Measurements from ENCODE around the gene PTPN21.

PTPN21 gene

GRCh38 chr14:88562831-88563686 lies 8.3 kb upstream of the PTPN21 start, which contains the start of gene ZC3H14:
TSS of gene ZC3H14 (plus strand) at chr14:88563037. CDS start at chr14:88563134, 97 bp downstream.
- TF ChIP-seq CTCF (conservative IDR thresholded peaks at IDR 0.05; ENCODE audit: low read depth, low read length): no peak
- Histone ChIP-seq H3K27ac (peak within 1 kb of the TSS; percentile 55; the same call in 1 of the 2 replicates), H3K27me3 (ENCODE audit: insufficient read depth, low read depth) (no peaks in the 10 kb centered on the region), H3K4me1 (ENCODE audit: low read depth, poor library complexity, severe bottlenecking) (peaks cover 11% of the 10 kb centered on the region), H2AFZ (ENCODE audit: low read depth) (peak within 1 kb of the TSS; percentile 69; the same call in 1 of the 2 replicates), H3K4me2 (peak within 1 kb of the TSS; percentile 76), H3K9ac (peak within 1 kb of the TSS; percentile 65), H3K36me3 (ENCODE audit: insufficient read depth) (no peaks in the 10 kb centered on the region), H4K20me1 (ENCODE audit: insufficient read depth) (no peaks in the 10 kb centered on the region), H3K4me3 (IDR thresholded peaks at IDR 0.05; ENCODE audit: insufficient read depth, low read depth, low read length) (no peak within 1 kb of the TSS), H3K79me2 (ENCODE audit: insufficient read depth, low read depth) (peaks cover 8% of the 10 kb centered on the region; the same call in 1 of the 2 replicates)

- no peaks in the 10 kb centered on the region for H3K27me3 ChIP-seq (ENCODE audit: insufficient read depth, low read depth)
- peak overlapping the region; percentile 54; the same call in 1 of the 2 replicates for H3K4me2 ChIP-seq
- H3K36me3 ChIP-seq (ENCODE audit: insufficient read depth): no peaks in the 10 kb centered on the region
- H3K9ac ChIP-seq: peak overlapping the region; percentile 65; the same call in 1 of the 2 replicates
- no peak overlapping the region for H3K4me3 ChIP-seq (IDR thresholded peaks at IDR 0.05; ENCODE audit: insufficient read depth, low read depth, low read length)
- H3K4me1 ChIP-seq (ENCODE audit: low read depth, poor library complexity, severe bottlenecking): peaks cover 11% of the 10 kb centered on the region
- no peak overlapping the region for H3K27ac ChIP-seq
- peak overlapping the region; percentile 69; the same call in 1 of the 2 replicates for H2AFZ ChIP-seq (ENCODE audit: low read depth)
- H3K79me2 ChIP-seq (ENCODE audit: insufficient read depth, low read depth): peaks cover 8% of the 10 kb centered on the region; the same call in 1 of the 2 replicates
- no peaks in the 10 kb centered on the region for H4K20me1 ChIP-seq (ENCODE audit: insufficient read depth)
- no peak for TF ChIP-seq CTCF (conservative IDR thresholded peaks at IDR 0.05; ENCODE audit: low read depth, low read length)
Observed at GRCh38 chr14:88562532-88562830, 7.7 kb upstream of the PTPN21 start.

GRCh38 chr14:88559852-88560251 lies 5.0 kb upstream of the PTPN21 start:
- no peaks in the 10 kb centered on the region for H3K27me3 ChIP-seq (ENCODE audit: insufficient read depth, low read depth)
- H3K27ac ChIP-seq: no peak overlapping the region
- H2AFZ ChIP-seq (ENCODE audit: low read depth): no peak overlapping the region
- H3K79me2 ChIP-seq (ENCODE audit: insufficient read depth, low read depth): peaks cover 8% of the 10 kb centered on the region; the same call in 1 of the 2 replicates
- H4K20me1 ChIP-seq (ENCODE audit: insufficient read depth): no peaks in the 10 kb centered on the region
- no peak overlapping the region for H3K4me2 ChIP-seq
- H3K4me1 ChIP-seq (ENCODE audit: low read depth, poor library complexity, severe bottlenecking): peaks cover 17% of the 10 kb centered on the region
- H3K36me3 ChIP-seq (ENCODE audit: insufficient read depth): no peaks in the 10 kb centered on the region
- H3K9ac ChIP-seq: no peak overlapping the region
- no peak overlapping the region for H3K4me3 ChIP-seq (IDR thresholded peaks at IDR 0.05; ENCODE audit: insufficient read depth, low read depth, low read length)
- no peak for TF ChIP-seq CTCF (conservative IDR thresholded peaks at IDR 0.05; ENCODE audit: low read depth, low read length)

GRCh38 chr14:88556581-88556980 lies 1.8 kb upstream of the PTPN21 start:
- H3K79me2 ChIP-seq (ENCODE audit: insufficient read depth, low read depth): no peaks in the 10 kb centered on the region
- no peak overlapping the region for H2AFZ ChIP-seq (ENCODE audit: low read depth)

More at GRCh38 chr14:88556581-88556980, 1.8 kb upstream of the PTPN21 start:
- H3K4me2 ChIP-seq: no peak overlapping the region
- H3K9ac ChIP-seq: no peak overlapping the region
- H3K4me1 ChIP-seq (ENCODE audit: low read depth, poor library complexity, severe bottlenecking): peaks cover 6% of the 10 kb centered on the region
- no peak overlapping the region for H3K4me3 ChIP-seq (IDR thresholded peaks at IDR 0.05; ENCODE audit: insufficient read depth, low read depth, low read length)
- H3K27ac ChIP-seq: no peak overlapping the region
- TF ChIP-seq CTCF (conservative IDR thresholded peaks at IDR 0.05; ENCODE audit: low read depth, low read length): no peak
- no peaks in the 10 kb centered on the region for H3K36me3 ChIP-seq (ENCODE audit: insufficient read depth)
- no peaks in the 10 kb centered on the region for H3K27me3 ChIP-seq (ENCODE audit: insufficient read depth, low read depth)
- H4K20me1 ChIP-seq (ENCODE audit: insufficient read depth): no peaks in the 10 kb centered on the region
